Measurements from ENCODE around the gene RDX. TPM values are rescaled to one million over a fixed set of nuclear protein-coding genes. Genes with fewer than 3 reads are reported as not detected.

RDX gene
- total and polyA plus RNA-seq, 2 of the 4 experiments (the other 2 are of a cell fraction): 61.1 to 72.4 TPM

DNA sequence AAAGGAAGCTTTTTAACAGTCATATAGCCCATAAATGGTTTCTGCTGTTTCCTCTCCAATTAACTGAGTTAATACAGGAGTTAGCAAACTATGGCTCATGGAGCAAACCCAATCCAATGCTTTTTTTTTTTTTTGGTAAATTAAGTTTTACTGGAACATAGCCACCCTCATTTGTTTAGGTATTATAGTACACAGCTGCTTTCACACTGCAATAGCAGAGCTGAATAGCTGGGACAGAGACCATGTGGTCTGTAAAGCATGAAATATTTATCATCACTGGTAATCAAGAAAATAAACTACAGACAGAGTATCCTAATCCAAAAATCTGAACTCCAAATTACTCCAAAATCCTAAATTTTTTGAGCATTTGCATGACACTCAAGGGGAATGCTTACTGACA lies 53.7 kb downstream of the RDX start:
- Histone ChIP-seq H3K9me1 (ENCODE audit: insufficient read depth, low read length) (no peaks in the 10 kb centered on the region), H3K4me1 (ENCODE audit: control insufficient read depth, insufficient read depth, low read length) (no peaks in the 10 kb centered on the region; the same call in 1 of the 2 replicates), H3K9ac (ENCODE audit: low read depth, low read length) (no peak overlapping the region), H2BK120ac (ENCODE audit: low read depth, low read length) (no peak overlapping the region), H3K36me3 (ENCODE audit: control insufficient read depth, insufficient read depth, low read length) (peaks cover 9% of the 10 kb centered on the region), H4K91ac (ENCODE audit: insufficient read depth, low read depth, low read length) (no peak overlapping the region), H2BK20ac (ENCODE audit: low read depth, low read length) (no peak overlapping the region), H4K8ac (ENCODE audit: low read depth in 2 of 2, low read length in 2 of 2) (no peak overlapping the region), H3K27ac (ENCODE audit: insufficient read depth, low read length) (no peak overlapping the region), H3K4ac (ENCODE audit: low read depth, low read length) (no peak overlapping the region), H2AK9ac (replicated peaks; ENCODE audit: low read depth, low read length, poor library complexity) (no peak overlapping the region), H4K5ac (ENCODE audit: low read depth, low read length) (no peak overlapping the region), H3K79me1 (ENCODE audit: low read depth in 1 of 2, low read length in 2 of 2) (peaks cover 11 to 13% of the 10 kb centered on the region in 2 experiments), H3K4me2 (ENCODE audit: low read depth, low read length) (no peak overlapping the region), H4K20me1 (ENCODE audit: insufficient read depth, low read length) (no peaks in the 10 kb centered on the region), H2BK5ac (ENCODE audit: low read depth, low read length, poor library complexity, severe bottlenecking) (no peak overlapping the region), H3K9me3 (ENCODE audit: control insufficient read depth, insufficient read depth, low read length) (no peaks in the 10 kb centered on the region), H3K4me3 (ENCODE audit: insufficient read depth, low read depth, low read length) (no peak overlapping the region), H3K56ac (ENCODE audit: extremely low read depth, insufficient read depth, low read length) (no peak overlapping the region), H2AFZ (replicated peaks; ENCODE audit: low read length, poor library complexity) (no peak overlapping the region), H3K27me3 (ENCODE audit: control insufficient read depth, insufficient read depth, low read length) (no peaks in the 10 kb centered on the region), H3K18ac (ENCODE audit: low read depth, low read length) (no peak overlapping the region), H2AK5ac (ENCODE audit: low read depth, low read length) (no peak overlapping the region), H3K14ac (replicated peaks; ENCODE audit: low read depth, low read length) (no peak overlapping the region), H3K23ac (ENCODE audit: low read depth, low read length) (no peak overlapping the region), H2BK15ac (ENCODE audit: low read depth, low read length) (no peak overlapping the region)
- ChIA-PET POLR2A (ENCODE audit: unreplicated experiment) (no interaction called here), CTCF (no interaction called here)
- TF ChIP-seq, protein P1, sequence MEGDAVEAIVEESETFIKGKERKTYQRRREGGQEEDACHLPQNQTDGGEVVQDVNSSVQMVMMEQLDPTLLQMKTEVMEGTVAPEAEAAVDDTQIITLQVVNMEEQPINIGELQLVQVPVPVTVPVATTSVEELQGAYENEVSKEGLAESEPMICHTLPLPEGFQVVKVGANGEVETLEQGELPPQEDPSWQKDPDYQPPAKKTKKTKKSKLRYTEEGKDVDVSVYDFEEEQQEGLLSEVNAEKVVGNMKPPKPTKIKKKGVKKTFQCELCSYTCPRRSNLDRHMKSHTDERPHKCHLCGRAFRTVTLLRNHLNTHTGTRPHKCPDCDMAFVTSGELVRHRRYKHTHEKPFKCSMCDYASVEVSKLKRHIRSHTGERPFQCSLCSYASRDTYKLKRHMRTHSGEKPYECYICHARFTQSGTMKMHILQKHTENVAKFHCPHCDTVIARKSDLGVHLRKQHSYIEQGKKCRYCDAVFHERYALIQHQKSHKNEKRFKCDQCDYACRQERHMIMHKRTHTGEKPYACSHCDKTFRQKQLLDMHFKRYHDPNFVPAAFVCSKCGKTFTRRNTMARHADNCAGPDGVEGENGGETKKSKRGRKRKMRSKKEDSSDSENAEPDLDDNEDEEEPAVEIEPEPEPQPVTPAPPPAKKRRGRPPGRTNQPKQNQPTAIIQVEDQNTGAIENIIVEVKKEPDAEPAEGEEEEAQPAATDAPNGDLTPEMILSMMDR (conservative IDR thresholded peaks at IDR 0.05; ENCODE audit: low read depth, low read length): no peak
- TF ChIP-seq, protein P2, sequence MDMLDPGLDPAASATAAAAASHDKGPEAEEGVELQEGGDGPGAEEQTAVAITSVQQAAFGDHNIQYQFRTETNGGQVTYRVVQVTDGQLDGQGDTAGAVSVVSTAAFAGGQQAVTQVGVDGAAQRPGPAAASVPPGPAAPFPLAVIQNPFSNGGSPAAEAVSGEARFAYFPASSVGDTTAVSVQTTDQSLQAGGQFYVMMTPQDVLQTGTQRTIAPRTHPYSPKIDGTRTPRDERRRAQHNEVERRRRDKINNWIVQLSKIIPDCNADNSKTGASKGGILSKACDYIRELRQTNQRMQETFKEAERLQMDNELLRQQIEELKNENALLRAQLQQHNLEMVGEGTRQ (IDR thresholded peaks at IDR 0.05; ENCODE audit: low read depth, low read length): no peak
- TF ChIP-seq RAD21 (IDR thresholded peaks at IDR 0.05; ENCODE audit: low read length) (no peak), SMC3 (IDR thresholded peaks at IDR 0.05; ENCODE audit: low read depth, low read length) (no peak), RCOR1 (IDR thresholded peaks at IDR 0.05; ENCODE audit: insufficient replicate concordance, low read length) (no peak), NFE2L2 (IDR thresholded peaks at IDR 0.05; ENCODE audit: low read depth, low read length) (no peak), FOS (IDR thresholded peaks at IDR 0.05; ENCODE audit: low read depth, low read length) (no peak), BHLHE40 (IDR thresholded peaks at IDR 0.05; ENCODE audit: low read depth, low read length) (no peak), MAZ (IDR thresholded peaks at IDR 0.05; ENCODE audit: borderline replicate concordance, low read depth, low read length) (no peak), POLR2A (IDR thresholded peaks at IDR 0.05; ENCODE audit: low read depth, low read length) (no peak), MXI1 (IDR thresholded peaks at IDR 0.05; ENCODE audit: borderline replicate concordance, low read depth, low read length) (no peak), MAFK (IDR thresholded peaks at IDR 0.05; ENCODE audit: low read depth, low read length) (no peak)
- TF ChIP-seq, protein P3, sequence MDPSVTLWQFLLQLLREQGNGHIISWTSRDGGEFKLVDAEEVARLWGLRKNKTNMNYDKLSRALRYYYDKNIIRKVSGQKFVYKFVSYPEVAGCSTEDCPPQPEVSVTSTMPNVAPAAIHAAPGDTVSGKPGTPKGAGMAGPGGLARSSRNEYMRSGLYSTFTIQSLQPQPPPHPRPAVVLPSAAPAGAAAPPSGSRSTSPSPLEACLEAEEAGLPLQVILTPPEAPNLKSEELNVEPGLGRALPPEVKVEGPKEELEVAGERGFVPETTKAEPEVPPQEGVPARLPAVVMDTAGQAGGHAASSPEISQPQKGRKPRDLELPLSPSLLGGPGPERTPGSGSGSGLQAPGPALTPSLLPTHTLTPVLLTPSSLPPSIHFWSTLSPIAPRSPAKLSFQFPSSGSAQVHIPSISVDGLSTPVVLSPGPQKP (IDR thresholded peaks at IDR 0.05; ENCODE audit: borderline replicate concordance, low read depth, low read length): no peak
- intact Hi-C loops (cut with micrococcal nuclease) (no loop called here), dilution Hi-C loops (cut with HindIII; ENCODE audit: low sequenced_read_pairs, unreplicated experiment) (no loop called here), in situ Hi-C loops (cut with MboI; ENCODE audit: low sequenced_read_pairs) (no loop called here)
- no TSS peak for BruUV-seq (replicated peaks)
- ATAC-seq (ENCODE audit: low read depth): peak; percentile 66; the same call in 1 of the 2 replicates
- DNase-seq: peak; percentile 7
